Neural cell (in vitro differentiated cells): Measurements from ENCODE around the gene FMO2. TPM values are rescaled to one million over a fixed set of nuclear protein-coding genes. Genes with fewer than 3 reads are reported as not detected.

Source experiments
- H2AFZ ChIP-seq: fragments of 200-600, 300-800 bp; sonication (generic), shearing (Covaris generic); 2 replicates; pipeline ENCODE4 v1.6.0; 2014; ENCODE audit warnings: low read depth, mild to moderate bottlenecking, antibody characterized with exemption, low read length, moderate library complexity
- H3F3A ChIP-seq: fragments of 200-600 bp; shearing (Covaris generic); 2 replicates; pipeline ENCODE4 v1.6.1; 2016; ENCODE audit warnings: mild to moderate bottlenecking, moderate library complexity, mixed read lengths, antibody characterized with exemption, low read length; ENCODE audit not compliant: insufficient read depth, poor library complexity, severe bottlenecking
- H3K27ac ChIP-seq: fragments of 200-600, 300-800 bp; sonication (generic), shearing (Covaris generic); 2 replicates; pipeline ENCODE4 v1.5.1; 2014; ENCODE audit warnings: mild to moderate bottlenecking, low read length, moderate library complexity
- H3K27me3 ChIP-seq: fragments of 300-800, 200-600 bp; sonication (generic), shearing (Covaris generic); 2 replicates; pipeline ENCODE4 v1.6.0; 2014; ENCODE audit warnings: mild to moderate bottlenecking, low read depth, low read length, moderate library complexity; ENCODE audit not compliant: insufficient read depth
- H3K36me3 ChIP-seq: fragments of 300-800, 200-600 bp; sonication (generic), shearing (Covaris generic); 2 replicates; pipeline ENCODE4 v1.5.1; 2014; ENCODE audit warnings: mild to moderate bottlenecking, antibody characterized with exemption, low read length, moderate library complexity; ENCODE audit not compliant: insufficient read depth
- H3K4me2 ChIP-seq: fragments of 300-800, 200-600 bp; sonication (generic), shearing (Covaris generic); 2 replicates; pipeline ENCODE4 v1.6.0; 2014; ENCODE audit warnings: mild to moderate bottlenecking, low read length
- H3K4me3 ChIP-seq: fragments of 300-800, 200-600 bp; sonication (generic), shearing (Covaris generic); 2 replicates; pipeline ENCODE4 v1.5.1; 2014; ENCODE audit warnings: mild to moderate bottlenecking, low read length, moderate library complexity
- H3K79me2 ChIP-seq: fragments of 200-600 bp; shearing (Covaris generic); replicated peaks from 2 replicates; pipeline ENCODE4 v1.6.0; 2014; ENCODE audit warnings: mild to moderate bottlenecking, low read length, moderate library complexity; ENCODE audit not compliant: insufficient read depth
- H3K9ac ChIP-seq: fragments of 300-800, 200-600 bp; sonication (generic), shearing (Covaris generic); 2 replicates; pipeline ENCODE4 v1.6.1; 2016; ENCODE audit warnings: mild to moderate bottlenecking, low read length, mixed read lengths
- H3K9me2 ChIP-seq: fragments of 200-600 bp; shearing (Covaris generic); 2 replicates; pipeline ENCODE4 v1.6.1; 2016; ENCODE audit warnings: mild to moderate bottlenecking, low read length, mixed read lengths; ENCODE audit not compliant: insufficient read depth
- H3K9me3 ChIP-seq: fragments of 200-600, 300-800 bp; sonication (generic), shearing (Covaris generic); 2 replicates; pipeline ENCODE4 v1.6.1; 2016; ENCODE audit warnings: mild to moderate bottlenecking, mixed run types, low read length, moderate library complexity, mixed read lengths
- H4K20me1 ChIP-seq: fragments of 200-600 bp; shearing (Covaris generic); 2 replicates; pipeline ENCODE4 v1.6.1; 2016; ENCODE audit warnings: mild to moderate bottlenecking, mixed run types; ENCODE audit not compliant: insufficient read depth
- EP300 ChIP-seq: fragments of 450-650 bp; conservative IDR thresholded peaks from 2 replicates; pipeline ENCODE4 v1.6.1; 2014; ENCODE audit warnings: antibody characterized with exemption, mild to moderate bottlenecking, moderate library complexity; ENCODE audit not compliant: poor library complexity, severe bottlenecking
- EZH2 ChIP-seq: fragments of 200-600, 300-800 bp; shearing (Covaris generic), sonication (generic); IDR thresholded peaks from 2 replicates; pipeline ENCODE4 v1.6.1; 2014; ENCODE audit warnings: antibody characterized with exemption, low read length, borderline replicate concordance, mild to moderate bottlenecking; ENCODE audit not compliant: insufficient read depth, poor library complexity, severe bottlenecking
- MXI1 ChIP-seq: fragments of 450-650 bp; conservative IDR thresholded peaks from 2 replicates; pipeline ENCODE4 v1.6.1; 2014; ENCODE audit warnings: antibody characterized with exemption, mild to moderate bottlenecking; ENCODE audit not compliant: poor library complexity, severe bottlenecking
- POLR2AphosphoS5 ChIP-seq: IDR thresholded peaks from 2 replicates; pipeline ENCODE4 v1.6.1; 2012
- RAD21 ChIP-seq: fragments of 450-650 bp; conservative IDR thresholded peaks from 2 replicates; pipeline ENCODE4 v1.6.1; 2014; ENCODE audit warnings: antibody characterized with exemption, mild to moderate bottlenecking, moderate library complexity
- SMC3 ChIP-seq: fragments of 450-650 bp; conservative IDR thresholded peaks from 2 replicates; pipeline ENCODE4 v1.6.1; 2014; ENCODE audit warnings: antibody characterized with exemption, mild to moderate bottlenecking, moderate library complexity; ENCODE audit not compliant: poor library complexity
- TAF1 ChIP-seq: IDR thresholded peaks from 2 replicates; pipeline ENCODE4 v1.6.1; 2012; ENCODE audit warnings: low read depth
- polyA minus RNA-seq: library from RNA; depleted of rRNA, polyadenylated mRNA; stranded (reverse); fragments of >200 nt; gene quantifications from 2 replicates; pipeline ENCODE4 v1.2.3, GENCODE V29; 2014
- polyA plus RNA-seq: library from polyadenylated mRNA; depleted of rRNA; stranded (reverse); fragments of >200 nt; gene quantifications from 2 replicates; pipeline ENCODE4 v1.2.3, GENCODE V29; 2014
- TF ChIP-seq, protein P1 (sequence below): IDR thresholded peaks from 2 replicates; pipeline ENCODE4 v1.6.1; 2012; ENCODE audit warnings: borderline replicate concordance
- TF ChIP-seq, protein P2 (sequence below): fragments of 450-650 bp; IDR thresholded peaks from 2 replicates; pipeline ENCODE4 v1.5.1; 2014; ENCODE audit warnings: antibody characterized with exemption, mild to moderate bottlenecking, moderate library complexity; ENCODE audit not compliant: poor library complexity, severe bottlenecking

FMO2 gene, protein sequence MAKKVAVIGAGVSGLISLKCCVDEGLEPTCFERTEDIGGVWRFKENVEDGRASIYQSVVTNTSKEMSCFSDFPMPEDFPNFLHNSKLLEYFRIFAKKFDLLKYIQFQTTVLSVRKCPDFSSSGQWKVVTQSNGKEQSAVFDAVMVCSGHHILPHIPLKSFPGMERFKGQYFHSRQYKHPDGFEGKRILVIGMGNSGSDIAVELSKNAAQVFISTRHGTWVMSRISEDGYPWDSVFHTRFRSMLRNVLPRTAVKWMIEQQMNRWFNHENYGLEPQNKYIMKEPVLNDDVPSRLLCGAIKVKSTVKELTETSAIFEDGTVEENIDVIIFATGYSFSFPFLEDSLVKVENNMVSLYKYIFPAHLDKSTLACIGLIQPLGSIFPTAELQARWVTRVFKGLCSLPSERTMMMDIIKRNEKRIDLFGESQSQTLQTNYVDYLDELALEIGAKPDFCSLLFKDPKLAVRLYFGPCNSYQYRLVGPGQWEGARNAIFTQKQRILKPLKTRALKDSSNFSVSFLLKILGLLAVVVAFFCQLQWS
- polyA plus RNA-seq (not detected in 2 replicates), polyA minus RNA-seq (not detected in 2 replicates)

DNA sequence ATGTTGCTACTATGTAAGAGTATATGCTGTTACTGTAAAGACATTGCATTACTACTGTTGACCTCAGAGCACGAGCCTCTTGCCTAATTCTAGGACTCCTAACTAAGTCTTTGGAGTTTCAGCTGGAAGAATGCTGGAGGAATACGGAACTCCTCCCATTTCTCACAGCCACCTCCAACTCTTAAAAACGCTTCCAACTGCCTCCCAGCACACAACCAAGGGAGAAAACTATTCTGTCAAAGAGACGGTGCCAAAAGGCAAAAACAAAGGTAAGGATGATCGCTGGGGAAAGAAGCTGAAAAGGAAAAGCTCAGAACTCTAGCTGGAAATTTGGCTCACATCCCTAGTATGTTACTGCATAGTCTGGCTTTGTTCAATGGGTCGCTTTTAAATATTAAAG lies at the start of gene FMO2:
TSS of gene FMO2 (plus strand) at position 210 of the 400 bp plus-strand sequence. CDS start 414 bp downstream, outside the sequence.
- TF ChIP-seq EP300, result no peak
- no peak for TF ChIP-seq TAF1
- TF ChIP-seq SMC3, result no peak
- no peak for TF ChIP-seq RAD21
- no peak for TF ChIP-seq EZH2
- TF ChIP-seq, protein P1, sequence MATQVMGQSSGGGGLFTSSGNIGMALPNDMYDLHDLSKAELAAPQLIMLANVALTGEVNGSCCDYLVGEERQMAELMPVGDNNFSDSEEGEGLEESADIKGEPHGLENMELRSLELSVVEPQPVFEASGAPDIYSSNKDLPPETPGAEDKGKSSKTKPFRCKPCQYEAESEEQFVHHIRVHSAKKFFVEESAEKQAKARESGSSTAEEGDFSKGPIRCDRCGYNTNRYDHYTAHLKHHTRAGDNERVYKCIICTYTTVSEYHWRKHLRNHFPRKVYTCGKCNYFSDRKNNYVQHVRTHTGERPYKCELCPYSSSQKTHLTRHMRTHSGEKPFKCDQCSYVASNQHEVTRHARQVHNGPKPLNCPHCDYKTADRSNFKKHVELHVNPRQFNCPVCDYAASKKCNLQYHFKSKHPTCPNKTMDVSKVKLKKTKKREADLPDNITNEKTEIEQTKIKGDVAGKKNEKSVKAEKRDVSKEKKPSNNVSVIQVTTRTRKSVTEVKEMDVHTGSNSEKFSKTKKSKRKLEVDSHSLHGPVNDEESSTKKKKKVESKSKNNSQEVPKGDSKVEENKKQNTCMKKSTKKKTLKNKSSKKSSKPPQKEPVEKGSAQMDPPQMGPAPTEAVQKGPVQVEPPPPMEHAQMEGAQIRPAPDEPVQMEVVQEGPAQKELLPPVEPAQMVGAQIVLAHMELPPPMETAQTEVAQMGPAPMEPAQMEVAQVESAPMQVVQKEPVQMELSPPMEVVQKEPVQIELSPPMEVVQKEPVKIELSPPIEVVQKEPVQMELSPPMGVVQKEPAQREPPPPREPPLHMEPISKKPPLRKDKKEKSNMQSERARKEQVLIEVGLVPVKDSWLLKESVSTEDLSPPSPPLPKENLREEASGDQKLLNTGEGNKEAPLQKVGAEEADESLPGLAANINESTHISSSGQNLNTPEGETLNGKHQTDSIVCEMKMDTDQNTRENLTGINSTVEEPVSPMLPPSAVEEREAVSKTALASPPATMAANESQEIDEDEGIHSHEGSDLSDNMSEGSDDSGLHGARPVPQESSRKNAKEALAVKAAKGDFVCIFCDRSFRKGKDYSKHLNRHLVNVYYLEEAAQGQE, result no peak
- no peak for TF ChIP-seq MXI1
- TF ChIP-seq, protein P2, sequence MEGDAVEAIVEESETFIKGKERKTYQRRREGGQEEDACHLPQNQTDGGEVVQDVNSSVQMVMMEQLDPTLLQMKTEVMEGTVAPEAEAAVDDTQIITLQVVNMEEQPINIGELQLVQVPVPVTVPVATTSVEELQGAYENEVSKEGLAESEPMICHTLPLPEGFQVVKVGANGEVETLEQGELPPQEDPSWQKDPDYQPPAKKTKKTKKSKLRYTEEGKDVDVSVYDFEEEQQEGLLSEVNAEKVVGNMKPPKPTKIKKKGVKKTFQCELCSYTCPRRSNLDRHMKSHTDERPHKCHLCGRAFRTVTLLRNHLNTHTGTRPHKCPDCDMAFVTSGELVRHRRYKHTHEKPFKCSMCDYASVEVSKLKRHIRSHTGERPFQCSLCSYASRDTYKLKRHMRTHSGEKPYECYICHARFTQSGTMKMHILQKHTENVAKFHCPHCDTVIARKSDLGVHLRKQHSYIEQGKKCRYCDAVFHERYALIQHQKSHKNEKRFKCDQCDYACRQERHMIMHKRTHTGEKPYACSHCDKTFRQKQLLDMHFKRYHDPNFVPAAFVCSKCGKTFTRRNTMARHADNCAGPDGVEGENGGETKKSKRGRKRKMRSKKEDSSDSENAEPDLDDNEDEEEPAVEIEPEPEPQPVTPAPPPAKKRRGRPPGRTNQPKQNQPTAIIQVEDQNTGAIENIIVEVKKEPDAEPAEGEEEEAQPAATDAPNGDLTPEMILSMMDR, result no peak
- TF ChIP-seq POLR2AphosphoS5, result no peak
- Histone ChIP-seq H3K79me2 (no peaks in the 10 kb centered on the region), H4K20me1 (no peaks in the 10 kb centered on the region), H3K9me2 (no peaks in the 10 kb centered on the region), H3K9ac (no peak within 1 kb of the TSS), H3K36me3 (no peaks in the 10 kb centered on the region), H3K4me2 (no peak within 1 kb of the TSS), H3K9me3 (no peaks in the 10 kb centered on the region), H3K27me3 (no peaks in the 10 kb centered on the region), H3K4me3 (no peak within 1 kb of the TSS), H3F3A (no peaks in the 10 kb centered on the region), H3K27ac (no peak within 1 kb of the TSS), H2AFZ (no peak within 1 kb of the TSS)

DNA sequence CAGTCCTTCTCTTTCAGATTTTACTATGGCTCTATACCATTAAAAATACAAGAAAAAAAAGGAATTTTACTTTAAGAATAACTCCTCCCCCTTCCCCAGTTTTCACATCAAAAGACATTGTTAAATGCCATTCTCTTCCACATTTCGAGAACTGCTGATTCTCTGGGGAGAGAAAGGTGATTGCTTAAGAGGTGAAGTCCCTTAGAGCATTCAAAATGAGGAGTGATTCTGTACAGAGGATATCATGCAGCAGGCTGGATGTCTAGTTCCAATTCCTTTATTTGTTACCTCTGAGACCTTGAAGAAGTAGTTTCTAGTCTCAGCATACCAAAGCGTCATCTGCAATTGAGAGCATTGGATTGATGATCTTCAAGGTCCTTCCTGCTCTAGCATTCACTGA lies 47.5 kb upstream of the FMO2 start:
- Histone ChIP-seq H3K79me2 (no peaks in the 10 kb centered on the region), H3K9ac (no peak overlapping the region), H3K36me3 (no peaks in the 10 kb centered on the region), H3F3A (no peaks in the 10 kb centered on the region), H3K27ac (no peak overlapping the region), H3K27me3 (no peaks in the 10 kb centered on the region), H2AFZ (no peak overlapping the region), H3K9me2 (no peaks in the 10 kb centered on the region), H3K4me2 (no peak overlapping the region), H3K9me3 (no peaks in the 10 kb centered on the region), H3K4me3 (no peak overlapping the region), H4K20me1 (no peaks in the 10 kb centered on the region)
- TF ChIP-seq TAF1 (no peak), RAD21 (no peak), MXI1 (no peak), EZH2 (no peak)
- TF ChIP-seq, protein P2, result no peak
